GM13977 (cell line): ENCODE measurements around the gene USP25.

Experiments
- DNase-seq: peaks from one replicate; pipeline ENCODE4 v3.0.0; 2012; ENCODE audit warnings: low spot score
- in situ Hi-C: fragments of 300-500 bp; cut with MboI; formaldehyde crosslinking; loops from one replicate; pipeline ENCODE4 v1.12.0; 2022; ENCODE audit warnings: low sequenced_read_pairs, low pct_unique_long_range_greater_than_20kb, mixed read lengths, inconsistent platforms; ENCODE audit not compliant: unreplicated experiment
- TF ChIP-seq, protein P1 (sequence below): IDR thresholded peaks from 2 replicates; pipeline ENCODE4 v1.5.1; 2012; ENCODE audit warnings: mild to moderate bottlenecking, control low read depth; ENCODE audit not compliant: insufficient read depth; ENCODE audit errors: extremely low read depth, missing control alignments

The USP25 gene

DNA sequence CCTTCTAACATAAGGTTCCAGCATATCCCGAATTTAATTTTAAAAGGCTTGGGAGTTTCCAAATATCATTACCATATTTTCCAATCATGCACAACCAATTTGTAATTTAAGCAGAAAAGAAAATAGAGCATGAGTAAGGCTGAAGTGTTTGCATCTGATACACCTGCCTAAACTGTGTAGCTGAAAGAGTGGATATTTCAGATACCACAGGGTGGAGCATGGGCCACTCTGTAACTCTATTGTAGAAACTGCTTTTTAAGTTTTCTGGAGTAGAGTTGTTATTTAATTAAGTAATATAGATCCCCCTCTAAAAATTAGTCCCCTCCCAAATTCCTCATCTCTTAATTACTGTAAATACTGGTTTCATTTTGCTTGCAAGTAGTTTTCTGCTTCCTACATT lies 199.8 kb downstream of the USP25 start:
- DNase-seq, result no peak
- TF ChIP-seq, protein P1, sequence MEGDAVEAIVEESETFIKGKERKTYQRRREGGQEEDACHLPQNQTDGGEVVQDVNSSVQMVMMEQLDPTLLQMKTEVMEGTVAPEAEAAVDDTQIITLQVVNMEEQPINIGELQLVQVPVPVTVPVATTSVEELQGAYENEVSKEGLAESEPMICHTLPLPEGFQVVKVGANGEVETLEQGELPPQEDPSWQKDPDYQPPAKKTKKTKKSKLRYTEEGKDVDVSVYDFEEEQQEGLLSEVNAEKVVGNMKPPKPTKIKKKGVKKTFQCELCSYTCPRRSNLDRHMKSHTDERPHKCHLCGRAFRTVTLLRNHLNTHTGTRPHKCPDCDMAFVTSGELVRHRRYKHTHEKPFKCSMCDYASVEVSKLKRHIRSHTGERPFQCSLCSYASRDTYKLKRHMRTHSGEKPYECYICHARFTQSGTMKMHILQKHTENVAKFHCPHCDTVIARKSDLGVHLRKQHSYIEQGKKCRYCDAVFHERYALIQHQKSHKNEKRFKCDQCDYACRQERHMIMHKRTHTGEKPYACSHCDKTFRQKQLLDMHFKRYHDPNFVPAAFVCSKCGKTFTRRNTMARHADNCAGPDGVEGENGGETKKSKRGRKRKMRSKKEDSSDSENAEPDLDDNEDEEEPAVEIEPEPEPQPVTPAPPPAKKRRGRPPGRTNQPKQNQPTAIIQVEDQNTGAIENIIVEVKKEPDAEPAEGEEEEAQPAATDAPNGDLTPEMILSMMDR, result no peak
- in situ Hi-C loops, result no loop called here
